H9 (cell line): ENCODE measurements around the gene TMEM176A. TPM values are rescaled to one million over a fixed set of nuclear protein-coding genes. Genes with fewer than 3 reads are reported as not detected.

Source experiments
- DNase-seq: peaks from one replicate; pipeline ENCODE4 v3.0.0-alpha.2; 2017
- H2AFZ ChIP-seq: one replicate; pipeline ENCODE4 v1.6.1; 2013; ENCODE audit warnings: mild to moderate bottlenecking, low read length, control low read depth, moderate library complexity
- H2AK5ac ChIP-seq: 2 replicates; pipeline ENCODE4 v1.6.1; 2013; ENCODE audit warnings: low read length, control low read depth, mixed read lengths; ENCODE audit not compliant: insufficient read length
- H2BK120ac ChIP-seq: one replicate; pipeline ENCODE4 v1.6.1; 2013; ENCODE audit warnings: low read depth, mild to moderate bottlenecking, low read length, control low read depth, inconsistent platforms; ENCODE audit not compliant: poor library complexity, severe bottlenecking
- H2BK12ac ChIP-seq: 2 replicates; pipeline ENCODE4 v1.6.1; 2013; ENCODE audit warnings: low read length, control low read depth, mixed read lengths, low read depth; ENCODE audit not compliant: insufficient read length
- H2BK15ac ChIP-seq: 2 replicates; pipeline ENCODE4 v1.6.1; 2013; ENCODE audit warnings: low read depth, low read length, control low read depth
- H2BK20ac ChIP-seq: one replicate; pipeline ENCODE4 v1.6.1; 2013; ENCODE audit warnings: low read depth, mild to moderate bottlenecking, low read length, control low read depth, inconsistent platforms; ENCODE audit not compliant: poor library complexity, severe bottlenecking
- H2BK5ac ChIP-seq: 2 replicates; pipeline ENCODE4 v1.6.1; 2013; ENCODE audit warnings: low read length, control low read depth, mixed read lengths; ENCODE audit not compliant: insufficient read length
- H3K14ac ChIP-seq: 2 replicates; pipeline ENCODE4 v1.6.1; 2013; ENCODE audit warnings: low read length, control low read depth; ENCODE audit not compliant: insufficient read depth
- H3K18ac ChIP-seq: 2 replicates; pipeline ENCODE4 v1.6.1; 2013; ENCODE audit warnings: low read depth, mild to moderate bottlenecking, mixed read lengths, low read length, control low read depth; ENCODE audit not compliant: insufficient read length
- H3K23ac ChIP-seq: 2 replicates; pipeline ENCODE4 v1.6.1; 2013; ENCODE audit warnings: low read length, control low read depth, mixed read lengths, low read depth; ENCODE audit not compliant: insufficient read length
- H3K23me2 ChIP-seq: 2 replicates; pipeline ENCODE4 v1.6.1; 2013; ENCODE audit warnings: low read depth, mild to moderate bottlenecking, mixed read lengths, low read length, control low read depth; ENCODE audit not compliant: insufficient read length, poor library complexity, severe bottlenecking
- H3K27ac ChIP-seq: 2 replicates; pipeline ENCODE4 v1.5.1; 2013; ENCODE audit warnings: low read length, control low read depth, mixed read lengths, low read depth; ENCODE audit not compliant: insufficient read length
- H3K27me3 ChIP-seq: 2 replicates; pipeline ENCODE4 v1.6.1; 2013; ENCODE audit warnings: low read length, control low read depth, inconsistent platforms; ENCODE audit not compliant: insufficient read depth
- H3K4ac ChIP-seq: 2 replicates; pipeline ENCODE4 v1.6.1; 2013; ENCODE audit warnings: low read depth, mild to moderate bottlenecking, control low read depth, inconsistent platforms, low read length, moderate library complexity
- H3K4me1 ChIP-seq: 2 replicates; pipeline ENCODE4 v1.6.1; 2013; ENCODE audit warnings: low read length, control low read depth, inconsistent platforms; ENCODE audit not compliant: insufficient read depth
- H3K4me2 ChIP-seq: 2 replicates; pipeline ENCODE4 v1.6.1; 2013; ENCODE audit warnings: low read length, control low read depth, mixed read lengths; ENCODE audit not compliant: insufficient read length, insufficient read depth
- H3K56ac ChIP-seq: 2 replicates; pipeline ENCODE4 v1.6.1; 2013; ENCODE audit warnings: low read depth, mild to moderate bottlenecking, mixed read lengths, low read length, control low read depth; ENCODE audit not compliant: insufficient read length
- H3K79me1 ChIP-seq: 2 replicates; pipeline ENCODE4 v1.6.1; 2013; ENCODE audit warnings: low read depth, mild to moderate bottlenecking, moderate library complexity, low read length, control low read depth, inconsistent platforms; ENCODE audit not compliant: insufficient read depth, poor library complexity, severe bottlenecking
- H3K79me2 ChIP-seq: 2 replicates; pipeline ENCODE4 v1.6.1; 2013; ENCODE audit warnings: low read length, control low read depth, inconsistent platforms; ENCODE audit not compliant: insufficient read depth
- H3K9ac ChIP-seq: 2 replicates; pipeline ENCODE4 v1.6.1; 2013; ENCODE audit warnings: low read length, control low read depth, mixed read lengths; ENCODE audit not compliant: insufficient read length; ENCODE audit errors: extremely low read depth
- H3K9me3 ChIP-seq: one replicate; pipeline ENCODE4 v1.6.1; 2013; ENCODE audit warnings: low read depth, low read length, inconsistent platforms; ENCODE audit not compliant: control insufficient read depth
- H3T11ph ChIP-seq: one replicate; pipeline ENCODE4 v1.6.1; 2013; ENCODE audit warnings: mild to moderate bottlenecking, low read length, control low read depth, inconsistent platforms
- H4K20me1 ChIP-seq: one replicate; pipeline ENCODE4 v1.6.1; 2013; ENCODE audit not compliant: control insufficient read depth, insufficient read length, insufficient read depth
- H4K5ac ChIP-seq: 2 replicates; pipeline ENCODE4 v1.6.1; 2013; ENCODE audit warnings: low read depth, mild to moderate bottlenecking, mixed read lengths, low read length, control low read depth; ENCODE audit not compliant: insufficient read length
- H4K8ac ChIP-seq: replicated peaks from 2 replicates; pipeline ENCODE4 v1.6.1; 2013; ENCODE audit warnings: low read length, control low read depth, mixed read lengths, low read depth; ENCODE audit not compliant: insufficient read length
- H4K91ac ChIP-seq: 2 replicates; pipeline ENCODE4 v1.6.1; 2013; ENCODE audit warnings: low read depth, mild to moderate bottlenecking, moderate library complexity, mixed read lengths, low read length, control low read depth; ENCODE audit not compliant: insufficient read length
- H3K27ac Mint-ChIP-seq, 3 experiments: 2 replicates in 2 of 3; 3 replicates in 1 of 3; pipeline ENCODE4 v1.8.0; 2020 to 2021; ENCODE audit warnings: mixed read lengths in 3 of 3, mild to moderate bottlenecking in 1 of 3, moderate library complexity in 1 of 3
- H3K27me3 Mint-ChIP-seq: 2 replicates; pipeline ENCODE4 v1.8.0; 2021; ENCODE audit warnings: low read depth, mild to moderate bottlenecking, moderate library complexity, mixed read lengths
- H3K36me3 Mint-ChIP-seq, 3 experiments: 2 replicates in 2 of 3; 3 replicates in 1 of 3; pipeline ENCODE4 v1.8.0; 2020 to 2021; ENCODE audit warnings: low read depth in 3 of 3, mixed read lengths in 3 of 3; ENCODE audit not compliant: insufficient read depth in 1 of 3
- H3K4me1 Mint-ChIP-seq, 2 experiments: 2 replicates each; pipeline ENCODE4 v1.8.0; 2020; ENCODE audit warnings: mixed read lengths in 2 of 2
- H3K4me3 Mint-ChIP-seq, 2 experiments: 2 replicates in 1 of 2; 3 replicates in 1 of 2; pipeline ENCODE4 v1.8.0; 2020 to 2021; ENCODE audit warnings: mild to moderate bottlenecking in 2 of 2, mixed read lengths in 2 of 2, moderate library complexity in 1 of 2
- H3K9me3 Mint-ChIP-seq, 2 experiments: 2 replicates in 1 of 2; 3 replicates in 1 of 2; pipeline ENCODE4 v1.8.0; 2020; ENCODE audit warnings: mild to moderate bottlenecking in 2 of 2, mixed read lengths in 2 of 2, moderate library complexity in 1 of 2
- CTCF ChIP-seq: fragments of 200-600 bp; sonication (generic); conservative IDR thresholded peaks from 3 replicates; pipeline ENCODE4 v1.8.0; 2021; ENCODE audit warnings: antibody characterized with exemption, mild to moderate bottlenecking
- WGBS: extraction: QIAGEN DNeasy Blood & Tissue Kit; methylation state at CpG from one replicate; pipeline ENCODE4 v1.1.7; 2013; ENCODE audit warnings: missing lambda C conversion rate, low lambda C conversion rate, mixed read lengths; ENCODE audit not compliant: insufficient read length; ENCODE audit errors: extremely low coverage; 5-methylcytosine and 5-hydroxymethylcytosine counted together
- total RNA-seq: library from RNA; stranded (reverse); gene quantifications from 2 replicates; pipeline ENCODE4 v1.2.1, GENCODE V29; 2021

The TMEM176A gene
- total RNA-seq, 1 experiment from 2014 or later, result not detected

- H3K27me3 Mint-ChIP-seq, result peaks cover 93% of the 10 kb centered on the region
- H4K20me1 ChIP-seq, result no peaks in the 10 kb centered on the region
- H3K9me3 ChIP-seq, result no peaks in the 10 kb centered on the region
- H3K18ac ChIP-seq, result no peak overlapping the region
- no peak overlapping the region for H2AK5ac ChIP-seq
- WGBS, result no CpG with 5 or more reads among the region's 6 CpGs
- no peak overlapping the region for H3K23ac ChIP-seq
- no peaks in the 10 kb centered on the region for H3K9me3 Mint-ChIP-seq
- H3K14ac ChIP-seq, result no peak overlapping the region
- no peak overlapping the region for H2AFZ ChIP-seq
- peaks cover 5% of the 10 kb centered on the region; the same call in 1 of the 2 replicates for H3K27me3 ChIP-seq
- H4K5ac ChIP-seq, result no peak overlapping the region
- no peak overlapping the region for H4K8ac ChIP-seq
- no peak overlapping the region for H2BK5ac ChIP-seq
- no peak for TF ChIP-seq CTCF
- H3K4me3 Mint-ChIP-seq, result no peak overlapping the region
- no peak overlapping the region for H3K27ac Mint-ChIP-seq
- H3K56ac ChIP-seq, result no peak overlapping the region
- H3K79me1 ChIP-seq, result no peaks in the 10 kb centered on the region
- no peak overlapping the region for H2BK15ac ChIP-seq
- H3K4ac ChIP-seq, result no peak overlapping the region
- H3K4me2 ChIP-seq, result no peak overlapping the region
- H3K4me1 ChIP-seq, result no peaks in the 10 kb centered on the region
- no peak overlapping the region for H2BK12ac ChIP-seq
- no peak overlapping the region for H2BK20ac ChIP-seq
- H3K23me2 ChIP-seq, result no peaks in the 10 kb centered on the region
- no peaks in the 10 kb centered on the region for H3K36me3 Mint-ChIP-seq
- no peak for DNase-seq
- H3K79me2 ChIP-seq, result no peaks in the 10 kb centered on the region; the same call in 1 of the 2 replicates
- H3K9ac ChIP-seq, result no peak overlapping the region
- H4K91ac ChIP-seq, result no peak overlapping the region
- H2BK120ac ChIP-seq, result no peak overlapping the region
- no peak overlapping the region for H3T11ph ChIP-seq
- H3K4me1 Mint-ChIP-seq, result no peaks in the 10 kb centered on the region
- no peak overlapping the region for H3K27ac ChIP-seq
Measured at GRCh38 chr7:150753239-150753638, 47.3 kb upstream of the TMEM176A start.
